GM19372 (cell line): Measurements from ENCODE around the gene FHOD1.

Experiments
- ATAC-seq: cut with Tn5 transposase; IDR thresholded peaks from one replicate; pipeline ENCODE4 v1.9.1; 2021; ENCODE audit warnings: mild to moderate bottlenecking, low read depth, moderate library complexity; ENCODE audit not compliant: unreplicated experiment

The FHOD1 gene

GRCh38 chr16:67236563-67237395 lies 10.5 kb downstream of the FHOD1 start:
- no peak for ATAC-seq

DNA sequence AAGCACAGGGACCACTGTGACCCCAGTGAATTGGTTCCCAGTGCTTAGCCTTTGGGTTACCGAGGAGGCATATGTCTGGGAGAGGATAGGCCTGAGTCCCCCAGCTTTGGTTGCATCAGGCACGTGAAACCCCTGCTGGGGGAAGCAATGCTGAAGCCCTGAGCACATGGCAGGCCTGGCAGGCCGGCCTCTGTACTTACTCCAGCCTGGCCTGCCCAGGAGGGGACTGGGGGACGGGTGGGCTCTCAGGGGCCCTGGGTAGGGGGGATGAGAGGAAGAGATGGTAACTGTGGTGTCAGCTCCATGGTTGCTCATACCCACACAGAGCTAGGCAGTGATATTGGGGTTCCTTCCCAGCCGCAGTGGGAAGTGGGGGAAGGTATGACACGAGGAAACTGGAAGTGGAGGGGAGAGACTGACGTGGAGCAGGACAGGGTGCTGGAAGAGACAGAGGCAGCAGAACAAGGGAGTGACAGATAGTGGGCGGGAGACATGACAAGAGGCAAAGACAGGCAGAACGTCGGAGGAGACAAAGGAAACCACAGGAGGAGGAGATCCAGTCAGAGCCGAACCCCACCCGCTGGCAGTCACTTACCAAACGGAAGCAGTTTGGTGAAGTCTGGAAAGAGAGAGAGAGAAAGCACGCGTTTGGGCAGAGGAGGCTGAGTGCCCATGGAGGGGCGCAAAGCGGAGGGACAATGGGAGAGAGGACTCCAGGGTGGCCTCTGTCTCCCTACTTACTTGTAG lies 11.3 kb downstream of the FHOD1 start:
- ATAC-seq: no peak

DNA sequence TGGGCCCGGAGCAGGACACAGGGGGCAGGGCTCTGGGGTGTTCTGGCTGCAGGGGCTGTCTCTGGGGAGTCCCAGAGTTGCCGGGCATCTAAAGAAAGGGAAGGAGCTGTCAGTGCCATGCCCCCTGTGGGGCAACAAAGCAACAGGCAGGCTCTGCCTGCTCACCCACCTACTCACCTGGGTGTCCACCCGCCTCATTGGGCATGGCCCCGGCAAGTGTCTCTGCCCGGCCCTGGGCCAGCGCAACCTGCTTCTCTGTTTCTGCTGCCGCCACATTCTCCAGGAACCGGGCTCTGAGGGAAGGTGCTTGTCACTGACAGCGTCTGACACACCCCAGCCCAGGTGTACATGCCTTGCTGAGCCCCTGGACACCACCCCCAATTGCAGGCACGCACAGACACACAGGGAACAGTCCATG lies 13.1 kb downstream of the FHOD1 start:
- ATAC-seq: no peak

- no peak for ATAC-seq
These were observed 13.7 kb downstream of the FHOD1 start for GRCh38 chr16:67233596-67233995.

GRCh38 chr16:67230809-67231660 lies 16.2 kb downstream of the FHOD1 start:
- no peak for ATAC-seq

DNA sequence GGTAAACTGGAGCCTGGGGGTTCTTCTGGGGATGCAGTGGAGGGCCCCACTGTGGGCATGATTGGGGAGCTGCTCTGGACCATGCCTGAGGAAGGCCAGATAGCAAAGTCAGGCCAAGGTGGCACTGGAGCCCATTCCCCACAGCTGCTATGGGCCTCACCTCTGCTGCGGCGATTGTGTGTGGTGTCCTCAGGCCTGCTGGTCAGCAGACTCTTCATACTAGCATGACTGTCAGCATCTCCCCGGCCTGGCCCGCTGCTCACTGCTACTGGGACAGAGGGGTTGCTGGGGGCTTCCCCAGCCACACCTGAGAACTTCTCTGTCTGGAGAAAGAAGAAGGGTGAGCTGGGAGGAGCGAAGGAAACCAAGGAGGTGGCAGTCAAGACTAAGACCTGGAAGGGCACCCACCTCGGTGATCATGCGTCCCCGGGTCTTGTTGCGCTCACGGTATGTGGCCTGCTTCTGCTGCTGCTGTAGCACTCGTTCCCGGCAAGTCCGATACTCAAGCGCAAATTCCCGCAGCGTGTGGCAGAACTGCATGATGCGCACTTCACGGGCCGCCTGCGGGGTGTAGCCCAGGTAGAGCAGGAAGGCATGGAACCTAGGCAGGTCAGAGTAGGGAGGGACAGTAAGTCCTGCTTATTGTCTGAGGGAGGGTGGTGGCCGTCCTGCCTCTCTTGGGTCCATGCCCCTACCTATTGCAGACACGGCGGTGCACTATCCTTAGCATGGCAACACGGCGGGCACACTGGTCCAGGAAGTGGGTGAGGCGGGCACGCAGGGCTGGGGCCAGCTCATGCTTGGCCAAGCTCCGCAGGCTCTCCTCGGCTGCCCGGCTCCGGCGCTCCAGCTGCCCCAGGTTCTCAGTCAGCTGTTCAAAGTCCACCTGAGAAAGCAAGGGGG lies 17.1 kb downstream of the FHOD1 start:
- ATAC-seq: no peak

DNA sequence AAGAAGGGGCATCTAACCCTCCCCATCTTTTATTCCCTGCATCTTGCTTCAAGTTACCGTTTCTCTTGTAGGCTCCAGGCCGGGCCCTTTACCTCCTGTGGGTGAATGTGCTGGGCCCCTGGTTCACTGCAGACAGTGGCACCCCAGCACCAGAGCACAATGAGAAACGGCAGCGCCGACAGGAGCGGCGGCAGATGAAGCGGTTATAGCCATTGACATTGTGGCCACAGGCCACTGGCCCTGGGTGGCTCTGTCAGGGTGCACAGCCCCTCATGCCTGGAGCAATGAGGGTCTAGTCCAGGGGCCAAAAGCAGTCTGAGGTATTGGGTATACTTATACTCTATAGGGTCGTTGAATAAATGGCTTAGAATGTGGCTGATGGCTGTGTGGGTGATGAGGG lies 18.4 kb downstream of the FHOD1 start:
- no peak for ATAC-seq

- no peak for ATAC-seq
These were observed 19.1 kb downstream of the FHOD1 start for GRCh38 chr16:67228034-67228785.

GRCh38 chr16:67227567-67227921 lies 19.7 kb downstream of the FHOD1 start:
- no peak for ATAC-seq

DNA sequence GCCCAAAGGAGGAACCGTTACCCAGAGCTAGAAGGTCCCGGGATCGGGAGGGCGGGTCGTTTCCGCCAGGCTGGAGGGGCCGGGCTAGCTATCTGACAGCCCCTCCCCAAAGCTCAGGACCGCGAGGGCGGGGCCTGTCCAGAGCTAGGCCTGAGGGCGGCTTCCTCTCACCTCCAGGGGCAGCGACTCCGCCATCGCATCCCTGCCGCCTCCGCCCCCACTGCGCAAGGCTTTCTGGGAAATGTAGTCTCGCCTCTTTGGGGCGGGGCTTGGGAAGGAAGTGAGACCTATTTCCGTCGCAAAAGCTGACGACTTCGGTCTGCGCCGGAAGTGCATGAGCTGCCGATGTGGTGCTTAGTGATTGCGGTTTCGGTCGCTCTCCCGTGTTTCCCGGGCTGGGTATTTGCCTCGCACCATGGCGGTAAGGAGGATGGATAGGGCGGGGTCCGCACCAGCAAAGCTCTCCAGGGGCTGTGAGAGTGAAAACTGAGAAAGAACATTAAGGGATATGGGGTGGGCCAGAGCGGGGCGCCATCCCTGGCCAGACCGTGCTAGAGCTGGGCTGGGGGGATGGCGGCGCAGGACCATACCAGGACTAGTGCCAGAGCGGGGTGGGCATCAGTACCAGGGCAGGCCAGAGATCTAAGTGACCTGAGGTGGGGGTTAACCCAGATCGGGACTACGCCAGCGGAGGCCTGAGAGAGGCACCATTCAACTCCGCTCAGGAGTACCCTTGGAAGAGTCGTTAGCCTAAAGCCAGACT lies 20.3 kb downstream of the FHOD1 start, which contains the start of gene TMEM208:
TMEM208 (plus strand) TSS at position 327 of the 763 bp plus-strand sequence; CDS start at position 416, 89 bp downstream.
- ATAC-seq: peak; percentile 96

GRCh38 chr16:67226295-67226803 lies 20.9 kb downstream of the FHOD1 start:
- ATAC-seq: no peak

GRCh38 chr16:67223992-67224391 lies 23.3 kb downstream of the FHOD1 start:
- no peak for ATAC-seq

- no peak for ATAC-seq
These were observed 30.4 kb downstream of the FHOD1 start for GRCh38 chr16:67216612-67217490.

DNA sequence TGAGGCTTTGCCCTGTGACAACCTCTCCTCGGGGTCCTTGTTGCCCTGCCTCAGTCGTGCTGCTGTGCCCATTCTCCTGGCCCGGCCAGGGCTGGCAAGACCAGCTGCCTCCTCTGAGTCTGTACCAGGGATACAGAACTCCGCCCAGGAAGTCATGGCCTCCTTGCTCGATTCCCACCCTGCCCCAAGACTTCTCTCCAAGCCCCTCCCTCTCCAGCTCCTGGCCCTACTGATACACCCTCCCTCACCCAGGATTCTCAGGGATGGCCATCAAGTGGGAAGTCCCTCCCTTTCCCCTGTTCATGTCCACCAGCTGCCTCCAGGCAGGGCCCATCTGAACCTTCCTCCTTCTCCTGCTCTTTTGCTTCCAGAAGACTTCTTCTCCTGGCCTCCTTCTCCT lies 31.6 kb downstream of the FHOD1 start:
- ATAC-seq: no peak

DNA sequence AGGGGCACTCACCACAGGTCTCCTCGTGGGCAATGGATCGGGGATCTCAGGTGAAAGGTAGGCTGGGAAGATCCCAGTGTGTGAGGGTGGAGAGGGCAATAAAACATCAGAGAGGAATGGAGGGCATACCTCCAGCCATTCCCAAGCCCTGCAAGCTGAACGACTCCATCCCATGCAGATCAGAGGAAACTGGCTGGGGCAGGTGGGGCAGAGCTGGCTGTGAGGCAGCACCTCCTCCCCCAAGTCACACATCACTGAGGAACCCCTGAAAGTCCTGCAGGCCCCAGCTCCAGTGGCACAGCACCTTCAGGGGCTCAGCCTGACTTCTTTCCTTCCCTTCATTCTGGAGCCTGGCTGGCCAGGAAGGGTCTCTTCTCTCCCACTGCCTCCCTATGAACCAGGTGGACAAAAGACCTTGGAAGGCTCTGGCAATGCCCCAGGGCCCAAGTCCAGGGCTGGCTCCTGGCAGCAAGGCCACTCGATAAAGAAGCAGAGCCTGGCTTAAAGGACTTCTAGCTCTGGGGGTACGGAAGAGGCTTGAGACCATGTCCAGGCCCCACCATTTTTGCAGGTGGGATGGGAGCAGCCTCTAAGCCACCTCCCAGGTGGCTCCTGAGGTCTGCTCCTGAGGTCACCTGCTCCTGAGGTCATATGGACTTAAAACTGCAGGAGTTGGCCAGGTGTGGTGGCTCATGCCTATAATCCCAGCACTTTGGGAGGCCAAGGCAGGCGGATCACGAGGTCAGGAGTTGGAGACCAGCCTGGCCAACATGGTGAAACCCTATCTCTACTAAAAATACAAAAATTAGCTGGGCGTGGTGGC lies 33.9 kb downstream of the FHOD1 start:
- no peak for ATAC-seq

DNA sequence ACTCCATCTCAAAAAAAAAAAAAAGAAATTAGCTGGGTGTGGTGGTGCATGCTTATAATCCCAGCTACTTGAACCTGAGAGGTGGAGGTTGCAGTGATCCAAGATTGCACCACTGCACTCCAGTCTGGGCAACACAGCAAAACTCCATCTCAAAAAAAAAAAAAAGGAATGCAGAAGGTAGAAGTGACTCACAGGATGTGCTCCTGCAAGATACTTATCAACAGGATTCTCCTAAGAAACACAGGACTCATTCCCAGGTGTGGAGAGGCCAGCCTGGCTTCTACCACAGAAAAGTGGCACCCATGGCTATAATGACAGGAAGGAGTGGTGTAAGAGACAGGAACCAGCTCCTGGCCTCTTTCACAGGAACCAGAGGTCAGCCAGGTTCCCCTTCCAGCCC lies 34.5 kb downstream of the FHOD1 start:
- no peak for ATAC-seq
